ENCODE data around the gene PRAME. TPM values are rescaled to one million over a fixed set of nuclear protein-coding genes. Genes with fewer than 3 reads are reported as not detected.
"Not testable (repeated sequence)": the region's sequence is repeated elsewhere in the genome, so short reads cannot be mapped to it uniquely, and the experiment has no call there.

PRAME gene, protein sequence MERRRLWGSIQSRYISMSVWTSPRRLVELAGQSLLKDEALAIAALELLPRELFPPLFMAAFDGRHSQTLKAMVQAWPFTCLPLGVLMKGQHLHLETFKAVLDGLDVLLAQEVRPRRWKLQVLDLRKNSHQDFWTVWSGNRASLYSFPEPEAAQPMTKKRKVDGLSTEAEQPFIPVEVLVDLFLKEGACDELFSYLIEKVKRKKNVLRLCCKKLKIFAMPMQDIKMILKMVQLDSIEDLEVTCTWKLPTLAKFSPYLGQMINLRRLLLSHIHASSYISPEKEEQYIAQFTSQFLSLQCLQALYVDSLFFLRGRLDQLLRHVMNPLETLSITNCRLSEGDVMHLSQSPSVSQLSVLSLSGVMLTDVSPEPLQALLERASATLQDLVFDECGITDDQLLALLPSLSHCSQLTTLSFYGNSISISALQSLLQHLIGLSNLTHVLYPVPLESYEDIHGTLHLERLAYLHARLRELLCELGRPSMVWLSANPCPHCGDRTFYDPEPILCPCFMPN
- total RNA-seq = 1.2 and 2.2 TPM in 2 replicates

DNA sequence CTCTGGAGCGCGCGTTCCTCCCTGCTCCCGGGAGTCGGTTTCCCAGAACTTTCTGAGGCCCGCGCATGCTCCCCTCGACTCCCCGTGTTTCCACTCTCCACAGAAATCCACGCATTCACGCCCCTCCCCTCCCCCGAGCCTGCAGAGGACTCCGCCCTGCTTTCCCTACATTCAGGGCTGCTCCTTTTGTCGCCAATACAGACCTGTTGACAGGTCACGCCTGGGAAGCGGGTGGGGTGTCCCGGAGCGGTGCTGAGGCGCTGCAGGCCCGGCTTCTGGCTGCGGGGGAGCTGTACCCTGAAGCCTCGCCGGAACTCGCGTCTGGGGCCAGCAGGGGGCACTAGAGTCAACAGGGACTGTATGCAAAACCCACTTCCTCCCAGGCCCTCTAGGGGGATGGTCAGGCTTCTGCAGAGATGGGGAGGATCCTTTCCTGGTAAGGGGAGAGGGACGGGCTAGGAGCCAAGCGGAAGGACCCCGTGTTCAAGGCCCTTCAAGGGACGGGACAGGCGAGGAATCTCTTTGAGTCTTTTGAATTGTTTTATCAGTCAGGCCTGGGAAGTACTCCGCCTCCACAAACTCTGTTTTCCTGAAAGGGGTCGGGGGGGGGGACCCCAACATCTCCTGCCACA is at the start of gene PRAME:
Gene PRAME (minus strand): TSS at position 294 of the 632 bp plus-strand sequence. CDS start 2,433 bp downstream, outside the sequence.
- H3K4me3 ChIP-seq (ENCODE audit: low read depth, low read length) = peak within 1 kb of the TSS; percentile 56

DNA sequence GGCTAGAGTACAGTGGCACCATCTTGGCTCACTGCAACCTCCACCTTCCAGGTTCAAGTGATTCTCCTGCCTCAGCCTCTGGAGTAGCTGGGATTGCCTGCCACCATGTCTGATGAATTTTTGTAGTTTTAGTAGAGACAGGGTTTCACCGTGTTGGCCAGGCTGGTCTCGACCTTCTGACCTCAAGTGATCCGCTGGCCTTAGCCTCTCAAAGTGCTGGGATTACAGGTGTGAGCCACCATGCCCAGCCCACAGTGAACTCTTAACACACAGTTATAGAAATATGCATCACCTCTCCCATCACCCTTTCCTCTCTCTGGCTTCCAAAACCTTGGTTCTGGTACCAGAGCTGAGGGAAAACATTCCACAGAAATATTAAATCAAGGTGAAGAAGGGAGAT is 49.0 kb upstream of the PRAME start:
- DNase-seq (ENCODE audit: low read depth); H3K4me3 ChIP-seq (ENCODE audit: low read depth, low read length): not testable (repeated sequence)

More for the DNA sequence above, at the start of gene PRAME:
- no peak for DNase-seq (ENCODE audit: low read depth)
- TF ChIP-seq, protein P1, sequence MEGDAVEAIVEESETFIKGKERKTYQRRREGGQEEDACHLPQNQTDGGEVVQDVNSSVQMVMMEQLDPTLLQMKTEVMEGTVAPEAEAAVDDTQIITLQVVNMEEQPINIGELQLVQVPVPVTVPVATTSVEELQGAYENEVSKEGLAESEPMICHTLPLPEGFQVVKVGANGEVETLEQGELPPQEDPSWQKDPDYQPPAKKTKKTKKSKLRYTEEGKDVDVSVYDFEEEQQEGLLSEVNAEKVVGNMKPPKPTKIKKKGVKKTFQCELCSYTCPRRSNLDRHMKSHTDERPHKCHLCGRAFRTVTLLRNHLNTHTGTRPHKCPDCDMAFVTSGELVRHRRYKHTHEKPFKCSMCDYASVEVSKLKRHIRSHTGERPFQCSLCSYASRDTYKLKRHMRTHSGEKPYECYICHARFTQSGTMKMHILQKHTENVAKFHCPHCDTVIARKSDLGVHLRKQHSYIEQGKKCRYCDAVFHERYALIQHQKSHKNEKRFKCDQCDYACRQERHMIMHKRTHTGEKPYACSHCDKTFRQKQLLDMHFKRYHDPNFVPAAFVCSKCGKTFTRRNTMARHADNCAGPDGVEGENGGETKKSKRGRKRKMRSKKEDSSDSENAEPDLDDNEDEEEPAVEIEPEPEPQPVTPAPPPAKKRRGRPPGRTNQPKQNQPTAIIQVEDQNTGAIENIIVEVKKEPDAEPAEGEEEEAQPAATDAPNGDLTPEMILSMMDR (conservative IDR thresholded peaks at IDR 0.05; ENCODE audit: low read depth, low read length) = peak; percentile 90

DNA sequence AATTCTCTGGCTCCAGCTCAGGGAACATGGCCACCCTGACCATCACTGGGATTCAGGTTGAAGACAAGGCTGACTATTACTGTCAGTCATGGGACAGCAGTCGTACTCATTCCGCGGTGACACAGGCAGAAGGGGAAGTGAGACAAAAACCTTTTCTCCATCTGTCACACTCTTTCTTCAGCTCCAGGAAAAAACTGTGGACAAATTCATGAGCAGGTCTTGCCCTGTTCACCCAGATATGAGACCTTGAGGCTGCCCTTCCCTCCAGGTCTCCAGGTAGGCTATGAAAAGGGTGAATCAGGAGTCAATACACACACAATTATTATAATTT is 46.0 kb upstream of the PRAME start:
- TF ChIP-seq, protein P1 (conservative IDR thresholded peaks at IDR 0.05; ENCODE audit: low read depth, low read length) = no peak
- no peak for DNase-seq (ENCODE audit: low read depth)
- no peak overlapping the region for H3K4me3 ChIP-seq (ENCODE audit: low read depth, low read length)

DNA sequence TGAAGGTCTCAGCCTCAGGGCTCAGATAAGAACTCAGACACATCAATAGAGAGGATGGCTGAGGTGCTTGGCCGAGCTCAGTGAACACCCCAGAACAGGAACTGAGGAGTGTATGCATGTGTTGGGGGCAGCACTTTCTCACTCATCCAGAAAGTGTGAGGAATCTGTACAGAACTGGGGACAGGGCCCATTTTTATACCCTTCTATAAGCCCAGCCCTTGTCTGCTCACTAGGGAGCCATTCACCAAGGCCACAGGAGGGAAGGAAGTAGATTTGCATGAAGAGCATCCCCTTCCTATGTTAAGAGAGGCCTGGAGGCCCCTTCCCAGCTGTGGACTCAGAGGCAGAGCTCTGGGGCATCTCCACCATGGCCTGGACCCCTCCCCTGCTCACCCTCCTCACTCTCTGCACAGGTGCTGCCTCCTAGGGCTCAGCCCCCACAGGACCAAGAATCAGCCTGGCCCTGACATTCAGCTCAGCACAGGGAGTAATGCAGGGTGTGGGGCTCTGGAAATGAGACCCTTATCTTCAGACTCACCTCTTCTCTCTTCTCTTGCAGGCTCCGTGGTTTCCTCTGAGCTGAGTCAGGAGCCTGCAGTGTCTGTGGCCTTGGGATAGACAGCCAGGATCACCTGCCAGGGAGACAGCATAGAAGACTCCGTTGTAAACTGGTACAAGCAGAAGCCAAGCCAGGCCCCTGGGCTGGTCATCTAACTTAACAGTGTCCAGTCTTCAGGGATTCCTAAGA is 45.4 kb upstream of the PRAME start:
- TF ChIP-seq, protein P1 (conservative IDR thresholded peaks at IDR 0.05; ENCODE audit: low read depth, low read length) = no peak
- H3K4me3 ChIP-seq (ENCODE audit: low read depth, low read length) = no peak overlapping the region
- DNase-seq (ENCODE audit: low read depth) = no peak

DNA sequence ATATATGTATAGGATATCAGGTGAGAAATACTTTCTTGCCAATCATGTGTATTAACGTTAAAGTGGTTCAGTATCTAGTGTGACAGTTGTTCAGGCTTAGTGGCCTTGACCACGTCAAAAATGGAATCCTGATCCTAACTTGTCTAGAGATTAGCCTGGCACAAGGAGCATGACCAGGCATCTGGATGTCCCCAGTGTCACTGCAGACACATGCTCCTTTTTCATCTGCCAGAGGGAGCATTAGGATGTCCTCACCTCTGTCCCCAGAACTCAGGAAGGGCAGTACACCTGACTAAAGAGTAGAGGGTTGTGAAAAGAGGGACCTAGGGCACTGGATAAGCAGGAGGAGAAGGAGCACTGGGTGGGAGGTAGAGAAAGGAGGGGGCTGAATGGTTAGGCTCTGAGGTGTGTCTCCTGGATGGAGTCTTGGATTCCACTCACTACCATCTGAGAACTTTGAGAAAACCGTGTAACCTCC is 44.4 kb upstream of the PRAME start:
- TF ChIP-seq, protein P1 (conservative IDR thresholded peaks at IDR 0.05; ENCODE audit: low read depth, low read length) = no peak
- no peak for DNase-seq (ENCODE audit: low read depth)
- H3K4me3 ChIP-seq (ENCODE audit: low read depth, low read length) = no peak overlapping the region

DNA sequence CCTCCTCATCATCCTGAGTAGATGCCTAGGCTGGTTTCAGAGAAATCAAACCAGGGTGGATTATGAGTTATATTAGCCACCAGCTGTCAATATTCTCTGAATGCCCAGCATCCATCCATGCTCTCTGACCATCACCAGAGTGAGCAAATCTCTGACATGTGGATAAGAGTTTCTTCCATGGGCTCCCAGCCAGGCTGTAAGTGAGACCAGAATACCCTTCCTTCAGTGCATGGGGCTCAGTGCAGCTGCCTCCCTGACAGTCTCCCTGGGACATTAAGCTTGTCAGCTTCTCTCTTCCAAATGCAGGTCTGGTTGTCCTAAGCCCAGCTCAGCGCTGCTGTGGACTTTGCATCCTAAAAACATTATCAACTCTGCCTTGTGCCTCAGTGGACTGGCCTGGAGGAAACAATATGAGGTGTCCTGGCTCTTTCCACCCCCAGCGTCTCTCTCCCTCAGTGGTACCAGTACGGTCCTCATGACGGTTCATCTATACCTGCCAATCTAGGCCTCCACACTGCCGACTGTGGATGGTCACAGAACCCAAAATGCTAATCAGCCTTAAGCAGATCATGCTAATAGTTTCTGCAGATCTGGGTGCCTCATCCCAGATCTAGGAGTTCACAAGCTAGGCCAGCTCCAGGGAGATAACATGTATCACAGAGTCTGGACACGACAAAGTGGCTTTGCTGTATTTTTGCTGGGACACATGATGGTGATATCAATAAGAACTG is 41.6 kb upstream of the PRAME start:
- H3K4me3 ChIP-seq (ENCODE audit: low read depth, low read length) = no peak overlapping the region
- DNase-seq (ENCODE audit: low read depth) = no peak
- TF ChIP-seq, protein P1 (conservative IDR thresholded peaks at IDR 0.05; ENCODE audit: low read depth, low read length) = no peak

All from epithelial cell of proximal tubule (primary cell).